ENCODE data around the gene SIGLEC6.

The SIGLEC6 gene

GRCh38 chr19:51552996-51553725 is 21.7 kb upstream of the SIGLEC6 start:
- H3K4me3 ChIP-seq (ENCODE audit: low read depth, low read length), result no peak overlapping the region
- TF ChIP-seq CTCF (IDR thresholded peaks at IDR 0.05; ENCODE audit: low read depth, low read length), result no peak

GRCh38 chr19:51552608-51552995 is 21.1 kb upstream of the SIGLEC6 start:
- H3K4me3 ChIP-seq (ENCODE audit: low read depth, low read length), result no peak overlapping the region
- TF ChIP-seq CTCF (IDR thresholded peaks at IDR 0.05; ENCODE audit: low read depth, low read length), result no peak

GRCh38 chr19:51551673-51552432 is 20.4 kb upstream of the SIGLEC6 start:
- H3K4me3 ChIP-seq (ENCODE audit: low read depth, low read length), result no peak overlapping the region
- TF ChIP-seq CTCF (IDR thresholded peaks at IDR 0.05; ENCODE audit: low read depth, low read length), result no peak

- no peak overlapping the region for H3K4me3 ChIP-seq (ENCODE audit: low read depth, low read length)
- no peak for TF ChIP-seq CTCF (IDR thresholded peaks at IDR 0.05; ENCODE audit: low read depth, low read length)
Observed at GRCh38 chr19:51550848-51551672, 19.6 kb upstream of the SIGLEC6 start.

- no peak for TF ChIP-seq CTCF (IDR thresholded peaks at IDR 0.05; ENCODE audit: low read depth, low read length)
- H3K4me3 ChIP-seq (ENCODE audit: low read depth, low read length), result no peak overlapping the region
Observed at GRCh38 chr19:51549533-51550324, 18.3 kb upstream of the SIGLEC6 start.

GRCh38 chr19:51548891-51549305 is 17.4 kb upstream of the SIGLEC6 start:
- no peak for TF ChIP-seq CTCF (IDR thresholded peaks at IDR 0.05; ENCODE audit: low read depth, low read length)
- no peak overlapping the region for H3K4me3 ChIP-seq (ENCODE audit: low read depth, low read length)

All from WI38 (cell line).